Osteoblast (primary cell): Measurements from ENCODE around the gene GFPT1. TPM values are rescaled to one million over a fixed set of nuclear protein-coding genes. Genes with fewer than 3 reads are reported as not detected.

ENCODE experiments used
- DNase-seq: peaks from one replicate; pipeline ENCODE4 v3.0.0; 2011; ENCODE audit warnings: low spot score, mixed read lengths; ENCODE audit not compliant: insufficient read length; ENCODE audit errors: missing footprints
- H2AFZ ChIP-seq: 2 replicates; pipeline ENCODE4 v1.6.0; 2011; ENCODE audit warnings: mild to moderate bottlenecking, low read length
- H3K27ac ChIP-seq: 2 replicates; pipeline ENCODE4 v1.5.1; 2011; ENCODE audit warnings: mild to moderate bottlenecking, low read depth, low read length, moderate library complexity
- H3K27me3 ChIP-seq: 2 replicates; pipeline ENCODE4 v1.6.0; 2012; ENCODE audit warnings: mild to moderate bottlenecking, control low read depth, inconsistent platforms, low read length, moderate library complexity; ENCODE audit not compliant: insufficient read depth
- H3K36me3 ChIP-seq: 2 replicates; pipeline ENCODE4 v1.5.1; 2011; ENCODE audit warnings: mild to moderate bottlenecking, low read length, control low read depth, moderate library complexity; ENCODE audit not compliant: insufficient read depth
- H3K4me1 ChIP-seq: 2 replicates; pipeline ENCODE4 v1.5.1; 2011; ENCODE audit warnings: mild to moderate bottlenecking, low read length, control low read depth, moderate library complexity; ENCODE audit not compliant: insufficient read depth
- H3K4me2 ChIP-seq: 2 replicates; pipeline ENCODE4 v1.6.0; 2011; ENCODE audit warnings: mild to moderate bottlenecking, low read length; ENCODE audit not compliant: insufficient read depth
- H3K4me3 ChIP-seq: fragments of 200-600 bp; sonication (generic); 3 replicates; pipeline ENCODE4 v1.5.1; 2012; ENCODE audit warnings: mild to moderate bottlenecking, low read length, inconsistent platforms; ENCODE audit not compliant: insufficient read depth
- H3K79me2 ChIP-seq: 2 replicates; pipeline ENCODE4 v1.6.0; 2012; ENCODE audit warnings: mild to moderate bottlenecking, low read length, control low read depth, inconsistent platforms; ENCODE audit not compliant: insufficient read depth
- H3K9me3 ChIP-seq: 2 replicates; pipeline ENCODE4 v1.5.1; 2011; ENCODE audit warnings: low read depth, low read length, control low read depth
- H4K20me1 ChIP-seq: 2 replicates; pipeline ENCODE4 v1.6.0; 2012; ENCODE audit warnings: mild to moderate bottlenecking, low read length, control low read depth; ENCODE audit not compliant: insufficient read depth
- total RNA-seq: library from RNA; depleted of rRNA; stranded (reverse); fragments of >200 nt; gene quantifications from 2 replicates; pipeline ENCODE4 v1.2.3, GENCODE V29; 2012
- TF ChIP-seq, protein P1 (sequence below): IDR thresholded peaks from 2 replicates; pipeline ENCODE4 v1.5.1; 2011; ENCODE audit warnings: mild to moderate bottlenecking, low read depth, low read length, moderate library complexity; ENCODE audit errors: extremely low read depth

GFPT1 gene
- total RNA-seq, 1 donor: 64.4 TPM

DNA sequence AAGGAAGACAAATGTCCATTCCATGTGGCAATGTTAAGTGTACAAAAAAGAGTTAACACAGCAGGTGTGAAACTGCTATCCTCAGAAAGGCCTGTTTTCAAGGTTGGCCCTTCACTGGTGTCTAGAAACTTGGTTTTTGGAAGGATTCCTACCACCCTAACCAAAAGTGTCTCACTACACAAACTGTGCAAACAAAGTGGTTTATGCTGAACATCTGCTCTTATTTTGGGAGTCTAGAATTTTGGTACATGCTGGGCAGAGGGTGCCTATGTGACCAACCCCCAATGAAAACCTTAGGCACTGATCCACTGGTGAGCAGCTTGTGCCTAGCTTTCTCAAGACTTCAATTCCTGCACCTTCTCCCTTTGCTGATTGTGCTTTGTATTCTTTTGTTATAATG is 14.3 kb downstream of the GFPT1 start:
- peaks cover 78% of the 10 kb centered on the region for H3K79me2 ChIP-seq
- no peak overlapping the region for H3K4me2 ChIP-seq
- peaks cover 4% of the 10 kb centered on the region for H3K4me1 ChIP-seq
- H3K4me3 ChIP-seq: no peak overlapping the region
- TF ChIP-seq, protein P1, sequence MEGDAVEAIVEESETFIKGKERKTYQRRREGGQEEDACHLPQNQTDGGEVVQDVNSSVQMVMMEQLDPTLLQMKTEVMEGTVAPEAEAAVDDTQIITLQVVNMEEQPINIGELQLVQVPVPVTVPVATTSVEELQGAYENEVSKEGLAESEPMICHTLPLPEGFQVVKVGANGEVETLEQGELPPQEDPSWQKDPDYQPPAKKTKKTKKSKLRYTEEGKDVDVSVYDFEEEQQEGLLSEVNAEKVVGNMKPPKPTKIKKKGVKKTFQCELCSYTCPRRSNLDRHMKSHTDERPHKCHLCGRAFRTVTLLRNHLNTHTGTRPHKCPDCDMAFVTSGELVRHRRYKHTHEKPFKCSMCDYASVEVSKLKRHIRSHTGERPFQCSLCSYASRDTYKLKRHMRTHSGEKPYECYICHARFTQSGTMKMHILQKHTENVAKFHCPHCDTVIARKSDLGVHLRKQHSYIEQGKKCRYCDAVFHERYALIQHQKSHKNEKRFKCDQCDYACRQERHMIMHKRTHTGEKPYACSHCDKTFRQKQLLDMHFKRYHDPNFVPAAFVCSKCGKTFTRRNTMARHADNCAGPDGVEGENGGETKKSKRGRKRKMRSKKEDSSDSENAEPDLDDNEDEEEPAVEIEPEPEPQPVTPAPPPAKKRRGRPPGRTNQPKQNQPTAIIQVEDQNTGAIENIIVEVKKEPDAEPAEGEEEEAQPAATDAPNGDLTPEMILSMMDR: no peak
- H3K27ac ChIP-seq: no peak overlapping the region
- no peak overlapping the region for H2AFZ ChIP-seq
- peaks cover 40% of the 10 kb centered on the region for H4K20me1 ChIP-seq
- H3K36me3 ChIP-seq: peaks cover 56% of the 10 kb centered on the region
- DNase-seq: no peak
- no peaks in the 10 kb centered on the region for H3K27me3 ChIP-seq
- no peaks in the 10 kb centered on the region for H3K9me3 ChIP-seq

DNA sequence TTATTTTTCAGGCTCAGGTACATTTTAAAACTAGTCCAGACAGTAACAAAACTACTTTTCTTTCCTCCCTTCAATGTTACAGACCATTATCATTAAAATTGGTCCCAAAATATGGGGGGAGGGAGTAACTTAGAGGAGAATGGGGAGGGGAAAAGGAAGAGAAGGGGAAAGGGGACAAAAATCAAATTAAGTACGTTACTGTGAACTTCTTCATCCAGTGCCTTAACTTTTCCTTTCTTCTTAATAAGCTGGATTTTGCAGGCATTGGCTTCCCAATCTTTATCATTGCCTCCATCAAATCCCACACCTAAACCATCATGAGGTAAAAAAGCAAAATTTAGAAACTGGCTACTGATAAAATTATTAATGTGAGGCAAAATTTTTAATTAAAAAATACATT is 17.2 kb downstream of the GFPT1 start:
- H3K9me3 ChIP-seq: no peaks in the 10 kb centered on the region
- H3K4me1 ChIP-seq: no peaks in the 10 kb centered on the region
- peaks cover 64% of the 10 kb centered on the region for H3K79me2 ChIP-seq
- no peak overlapping the region for H3K27ac ChIP-seq
- H3K27me3 ChIP-seq: no peaks in the 10 kb centered on the region
- peaks cover 78% of the 10 kb centered on the region for H3K36me3 ChIP-seq
- peaks cover 19% of the 10 kb centered on the region for H4K20me1 ChIP-seq
- no peak overlapping the region for H3K4me2 ChIP-seq
- TF ChIP-seq, protein P1: no peak
- no peak overlapping the region for H2AFZ ChIP-seq
- no peak overlapping the region for H3K4me3 ChIP-seq
- no peak for DNase-seq

DNA sequence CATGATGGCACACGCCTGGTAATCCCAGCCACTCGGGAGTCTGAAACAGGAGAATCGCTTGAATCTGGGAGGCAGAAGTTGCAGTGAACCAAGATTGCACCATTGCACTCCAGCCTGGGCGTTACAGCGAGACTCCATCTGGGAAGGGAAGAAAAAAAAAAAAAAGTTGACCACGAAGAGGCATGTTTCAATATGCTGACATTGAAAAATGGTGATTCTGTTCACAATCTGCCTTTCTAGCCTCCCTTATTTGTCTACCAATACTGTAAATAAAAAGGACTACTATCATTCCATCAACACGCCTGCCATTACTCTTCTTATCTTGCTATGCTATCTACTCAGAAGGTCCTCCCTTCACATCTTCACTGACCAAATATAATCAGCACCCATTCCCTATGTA is 18.4 kb downstream of the GFPT1 start:
- Histone ChIP-seq H3K9me3 (no peaks in the 10 kb centered on the region), H3K36me3 (peaks cover 84% of the 10 kb centered on the region), H3K79me2 (peaks cover 55% of the 10 kb centered on the region)

DNA sequence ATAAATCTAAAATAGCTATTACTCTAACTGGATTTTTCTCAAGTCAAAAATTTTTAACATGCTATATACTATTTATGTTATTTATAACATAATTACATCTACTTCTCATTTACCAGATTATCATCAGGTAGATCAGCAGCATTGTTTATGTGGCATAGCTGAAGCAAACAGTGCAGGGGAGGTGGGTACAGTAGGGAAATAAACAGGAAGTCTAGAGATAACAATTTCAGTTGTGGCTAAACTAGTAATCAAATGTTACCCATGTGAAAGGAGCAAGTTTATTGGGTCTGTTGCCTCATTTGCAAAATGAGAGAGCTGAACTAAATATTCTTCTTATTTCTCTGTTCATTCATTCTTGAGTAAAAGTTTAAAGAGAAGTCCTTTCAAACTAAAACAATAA is 27.7 kb downstream of the GFPT1 start:
- Histone ChIP-seq H3K4me1 (no peaks in the 10 kb centered on the region), H2AFZ (no peak overlapping the region), H3K4me2 (no peak overlapping the region), H4K20me1 (peaks cover 10% of the 10 kb centered on the region), H3K79me2 (peaks cover 17% of the 10 kb centered on the region), H3K27ac (no peak overlapping the region), H3K4me3 (no peak overlapping the region), H3K36me3 (peaks cover 96% of the 10 kb centered on the region), H3K9me3 (no peaks in the 10 kb centered on the region), H3K27me3 (no peaks in the 10 kb centered on the region)
- no peak for DNase-seq
- TF ChIP-seq, protein P1: no peak

More for the DNA sequence above, 18.4 kb downstream of the GFPT1 start:
- no peak for DNase-seq
- Histone ChIP-seq H3K27me3 (no peaks in the 10 kb centered on the region), H4K20me1 (peaks cover 13% of the 10 kb centered on the region), H3K4me3 (no peak overlapping the region), H3K4me2 (no peak overlapping the region), H2AFZ (no peak overlapping the region), H3K27ac (no peak overlapping the region), H3K4me1 (no peaks in the 10 kb centered on the region)
- TF ChIP-seq, protein P1: no peak
